CD4-positive, CD25-positive, alpha-beta regulatory T cell (primary cell): Measurements from ENCODE around the gene ACVR2B. TPM values are rescaled to one million over a fixed set of nuclear protein-coding genes. Genes with fewer than 3 reads are reported as not detected.

ENCODE experiments used
- ATAC-seq, 2 donors: fragments of 150-1000 bp; cut with Tn5 transposase; one replicate each; pipeline ENCODE4 v1.10.0; 2021; ENCODE audit warnings: low read depth in 2 of 2, moderate number of reproducible peaks in 2 of 2, moderate library complexity in 1 of 2
- DNase-seq, 3 donors: peaks; one replicate each; pipeline versions ENCODE4 v3.0.0 to v3.0.0-alpha.2; 2012 to 2022; ENCODE audit warnings: mixed read lengths in 1 of 3
- H3K27ac ChIP-seq: one replicate; pipeline ENCODE4 v1.7.0; 2013; ENCODE audit warnings: mild to moderate bottlenecking, low read length; ENCODE audit not compliant: insufficient read depth, poor library complexity, severe bottlenecking
- H3K27me3 ChIP-seq: one replicate; pipeline ENCODE4 v1.7.0; 2013; ENCODE audit warnings: low read length; ENCODE audit not compliant: control insufficient read depth, insufficient read depth
- H3K36me3 ChIP-seq: one replicate; pipeline ENCODE4 v1.7.0; 2013; ENCODE audit warnings: mild to moderate bottlenecking, low read length, moderate library complexity; ENCODE audit not compliant: control insufficient read depth, insufficient read depth
- H3K4me1 ChIP-seq: 2 replicates; pipeline ENCODE4 v1.7.0; 2013; ENCODE audit warnings: mild to moderate bottlenecking, low read length; ENCODE audit not compliant: insufficient read depth, control insufficient read depth, poor library complexity, severe bottlenecking
- H3K4me3 ChIP-seq: one replicate; pipeline ENCODE4 v1.7.0; 2013; ENCODE audit warnings: low read depth, mild to moderate bottlenecking, low read length, moderate library complexity
- H3K9me3 ChIP-seq, 2 experiments: 1 replicate in 1 of 2; 2 replicates in 1 of 2; pipeline ENCODE4 v1.7.0; 2013; ENCODE audit warnings: low read length in 2 of 2, mild to moderate bottlenecking in 1 of 2, moderate library complexity in 1 of 2; ENCODE audit not compliant: control insufficient read depth in 2 of 2
- H3K27ac Mint-ChIP-seq, 3 donors: one replicate each; pipeline ENCODE4 v1.8.0; 2020 to 2022; ENCODE audit warnings: mild to moderate bottlenecking in 3 of 3, mixed read lengths in 3 of 3, moderate library complexity in 2 of 3
- H3K27me3 Mint-ChIP-seq: one replicate; pipeline ENCODE4 v1.8.0; 2022; ENCODE audit warnings: mild to moderate bottlenecking, mixed read lengths
- H3K36me3 Mint-ChIP-seq: one replicate; pipeline ENCODE4 v1.8.0; 2020; ENCODE audit warnings: mixed read lengths
- H3K4me1 Mint-ChIP-seq, 4 donors: one replicate each; pipeline ENCODE4 v1.8.0; 2020 to 2022; ENCODE audit warnings: mixed read lengths in 4 of 4, mild to moderate bottlenecking in 1 of 4
- H3K4me3 Mint-ChIP-seq, 4 donors: one replicate each; pipeline ENCODE4 v1.8.0; 2020 to 2022; ENCODE audit warnings: mild to moderate bottlenecking in 4 of 4, mixed read lengths in 4 of 4, moderate library complexity in 3 of 4
- H3K9me3 Mint-ChIP-seq, 7 donors: one replicate each; pipeline ENCODE4 v1.8.0; 2020 to 2022; ENCODE audit warnings: mixed read lengths in 7 of 7, mild to moderate bottlenecking in 3 of 7, moderate library complexity in 2 of 7
- polyA plus RNA-seq, 4 donors: library from polyadenylated mRNA; unstranded; fragments of 300-500 nt; fragmentation: Illumina TruSeq; gene quantifications; one replicate each; pipeline ENCODE4 v1.2.3, GENCODE V29; 2021
- total RNA-seq: library from RNA; stranded (reverse); gene quantifications from one replicate; pipeline ENCODE4 v1.2.3, GENCODE V29; 2022

The ACVR2B gene
- total and polyA plus RNA-seq, 5 donors from 2014 or later = 0.14 to 12.7 (median 1.4) TPM

GRCh38 chr3:38474928-38475605 is 21.4 kb downstream of the ACVR2B start:
- ATAC-seq = no peak
- H3K4me3 ChIP-seq = no peak overlapping the region
- no peaks in the 10 kb centered on the region for H3K27me3 Mint-ChIP-seq
- H3K4me1 ChIP-seq = no peaks in the 10 kb centered on the region
- H3K9me3 ChIP-seq = no peaks in the 10 kb centered on the region
- no peak overlapping the region for H3K27ac ChIP-seq
- no peaks in the 10 kb centered on the region for H3K27me3 ChIP-seq
- DNase-seq = no peak
- H3K9me3 Mint-ChIP-seq = peaks cover 0 to 5% (median 0%) of the 10 kb centered on the region in 7 donors
- peaks cover 2% of the 10 kb centered on the region for H3K36me3 ChIP-seq
- peaks cover 11% of the 10 kb centered on the region for H3K36me3 Mint-ChIP-seq
- H3K27ac Mint-ChIP-seq = peak overlapping the region in 2 of 3 donors; percentile 29 to 38
- peaks cover 5 to 29% (median 7%) of the 10 kb centered on the region in 4 donors for H3K4me1 Mint-ChIP-seq
- H3K4me3 Mint-ChIP-seq = no peak overlapping the region

- Mint-ChIP-seq H3K27ac (peak overlapping the region in 2 of 3 donors; percentile 38 to 46), H3K27me3 (no peaks in the 10 kb centered on the region), H3K9me3 (peaks cover 0 to under 1% (median 0%) of the 10 kb centered on the region in 7 donors), H3K4me3 (no peak overlapping the region), H3K4me1 (peaks cover 2 to 27% (median 6%) of the 10 kb centered on the region in 4 donors), H3K36me3 (peaks cover 11% of the 10 kb centered on the region)
- ATAC-seq = no peak
- no peaks in the 10 kb centered on the region for H3K4me1 ChIP-seq
- H3K36me3 ChIP-seq = peaks cover 8% of the 10 kb centered on the region
- H3K27ac ChIP-seq = no peak overlapping the region
- H3K27me3 ChIP-seq = no peaks in the 10 kb centered on the region
- no peaks in the 10 kb centered on the region for H3K9me3 ChIP-seq
- DNase-seq = no peak
- H3K4me3 ChIP-seq = no peak overlapping the region
These were observed 22.0 kb downstream of the ACVR2B start for GRCh38 chr3:38475716-38476115.

- no peaks in the 10 kb centered on the region for H3K9me3 Mint-ChIP-seq
- Histone ChIP-seq H3K36me3 (peaks cover 13% of the 10 kb centered on the region), H3K4me1 (no peaks in the 10 kb centered on the region), H3K4me3 (no peak overlapping the region), H3K27me3 (no peaks in the 10 kb centered on the region), H3K9me3 (no peaks in the 10 kb centered on the region), H3K27ac (no peak overlapping the region)
- H3K36me3 Mint-ChIP-seq = peaks cover 11% of the 10 kb centered on the region
- no peak overlapping the region for H3K4me3 Mint-ChIP-seq
- H3K4me1 Mint-ChIP-seq = peaks cover 0 to 24% (median 6%) of the 10 kb centered on the region in 4 donors
- peak overlapping the region in 2 of 3 donors; percentile 5 to 46 for H3K27ac Mint-ChIP-seq
- no peak for ATAC-seq
- DNase-seq = no peak
- no peaks in the 10 kb centered on the region for H3K27me3 Mint-ChIP-seq
These were observed 22.6 kb downstream of the ACVR2B start for GRCh38 chr3:38476157-38476756.

DNA sequence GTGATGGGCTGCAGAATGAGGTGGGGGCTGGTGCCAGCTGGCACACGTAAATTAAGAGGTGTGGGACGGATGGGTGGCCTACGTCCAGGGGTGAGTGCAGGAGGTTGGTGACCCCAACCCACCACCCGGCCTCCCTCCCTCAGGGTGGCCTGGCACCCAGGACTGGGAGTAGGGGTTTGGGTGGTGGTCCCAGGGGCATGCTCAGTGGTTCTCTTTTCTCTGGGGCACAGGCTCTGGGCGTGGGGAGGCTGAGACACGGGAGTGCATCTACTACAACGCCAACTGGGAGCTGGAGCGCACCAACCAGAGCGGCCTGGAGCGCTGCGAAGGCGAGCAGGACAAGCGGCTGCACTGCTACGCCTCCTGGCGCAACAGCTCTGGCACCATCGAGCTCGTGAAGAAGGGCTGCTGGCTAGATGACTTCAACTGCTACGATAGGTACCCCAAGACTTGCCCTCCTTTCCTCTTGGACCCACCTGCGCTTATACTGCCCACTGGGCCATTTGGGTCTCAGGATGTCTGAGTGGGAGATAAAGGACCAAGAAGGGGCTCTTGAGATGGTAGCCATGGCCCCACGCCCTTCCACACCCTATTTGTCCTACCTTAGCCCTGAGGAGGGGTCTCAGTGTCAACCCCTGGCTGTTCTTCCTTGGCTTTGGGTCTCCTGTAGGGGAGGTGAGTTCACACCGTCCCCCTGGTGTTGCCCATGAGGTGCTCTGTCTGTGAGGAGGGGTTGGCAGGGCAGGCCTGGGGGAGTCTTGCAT is 23.5 kb downstream of the ACVR2B start:
- Mint-ChIP-seq H3K27me3 (no peaks in the 10 kb centered on the region), H3K4me1 (peaks cover 0 to 18% (median 6%) of the 10 kb centered on the region in 4 donors), H3K36me3 (peaks cover 16% of the 10 kb centered on the region), H3K4me3 (no peak overlapping the region), H3K9me3 (no peaks in the 10 kb centered on the region), H3K27ac (peak overlapping the region in 1 of 3 donors; percentile 20)
- no peaks in the 10 kb centered on the region for H3K4me1 ChIP-seq
- ATAC-seq = no peak
- no peaks in the 10 kb centered on the region for H3K27me3 ChIP-seq
- no peak for DNase-seq
- no peak overlapping the region for H3K4me3 ChIP-seq
- H3K9me3 ChIP-seq = no peaks in the 10 kb centered on the region
- H3K36me3 ChIP-seq = peaks cover 23% of the 10 kb centered on the region
- no peak overlapping the region for H3K27ac ChIP-seq

DNA sequence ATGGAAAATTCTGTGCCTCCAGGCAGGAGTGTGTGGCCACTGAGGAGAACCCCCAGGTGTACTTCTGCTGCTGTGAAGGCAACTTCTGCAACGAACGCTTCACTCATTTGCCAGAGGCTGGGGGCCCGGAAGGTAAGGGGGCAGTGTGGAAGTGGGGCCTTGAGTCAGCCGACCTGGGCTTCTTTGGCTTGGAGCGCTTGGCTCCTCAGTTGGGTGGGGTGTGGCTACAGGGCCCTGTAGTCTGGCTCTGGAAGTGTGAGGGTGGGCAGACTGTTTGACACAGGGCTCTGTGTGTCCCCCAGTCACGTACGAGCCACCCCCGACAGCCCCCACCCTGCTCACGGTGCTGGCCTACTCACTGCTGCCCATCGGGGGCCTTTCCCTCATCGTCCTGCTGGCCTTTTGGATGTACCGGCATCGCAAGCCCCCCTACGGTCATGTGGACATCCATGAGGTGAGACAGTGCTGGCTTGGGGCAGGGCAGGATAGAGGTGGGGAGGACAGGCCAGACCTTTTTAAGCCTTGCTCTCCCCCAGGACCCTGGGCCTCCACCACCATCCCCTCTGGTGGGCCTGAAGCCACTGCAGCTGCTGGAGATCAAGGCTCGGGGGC is 24.3 kb downstream of the ACVR2B start:
- peaks cover 0 to 15% (median 6%) of the 10 kb centered on the region in 4 donors for H3K4me1 Mint-ChIP-seq
- no peak for DNase-seq
- no peak for ATAC-seq
- Histone ChIP-seq H3K4me1 (no peaks in the 10 kb centered on the region), H3K36me3 (peaks cover 30% of the 10 kb centered on the region), H3K27me3 (no peaks in the 10 kb centered on the region), H3K27ac (no peak overlapping the region), H3K4me3 (no peak overlapping the region), H3K9me3 (no peaks in the 10 kb centered on the region)
- no peak overlapping the region for H3K4me3 Mint-ChIP-seq
- H3K27ac Mint-ChIP-seq = no peak overlapping the region
- H3K27me3 Mint-ChIP-seq = no peaks in the 10 kb centered on the region
- H3K36me3 Mint-ChIP-seq = peaks cover 19% of the 10 kb centered on the region
- H3K9me3 Mint-ChIP-seq = no peaks in the 10 kb centered on the region

DNA sequence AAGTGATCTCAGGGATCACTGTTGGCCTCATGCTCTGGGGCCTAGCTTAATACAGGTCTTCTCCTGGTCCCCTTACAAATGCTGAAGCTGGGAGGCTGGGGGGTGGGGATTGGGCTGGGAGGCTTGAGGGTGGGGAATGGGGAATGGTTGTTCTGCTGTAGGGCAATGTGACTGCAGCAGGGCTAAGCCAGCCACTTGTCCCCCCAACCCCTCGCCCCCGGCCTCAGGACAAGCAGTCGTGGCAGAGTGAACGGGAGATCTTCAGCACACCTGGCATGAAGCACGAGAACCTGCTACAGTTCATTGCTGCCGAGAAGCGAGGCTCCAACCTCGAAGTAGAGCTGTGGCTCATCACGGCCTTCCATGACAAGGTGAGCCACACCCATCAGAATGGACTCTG is 25.2 kb downstream of the ACVR2B start:
- Histone ChIP-seq H3K9me3 (no peaks in the 10 kb centered on the region), H3K4me3 (no peak overlapping the region)
- no peak overlapping the region for H3K27ac Mint-ChIP-seq

GRCh38 chr3:38479431-38480092 is 25.9 kb downstream of the ACVR2B start:
- H3K9me3 Mint-ChIP-seq = no peaks in the 10 kb centered on the region
- DNase-seq (peak; percentile 21 to 59 (median 45)), ATAC-seq (peak; percentile 46 to 49)
- H3K27me3 Mint-ChIP-seq = no peaks in the 10 kb centered on the region
- Histone ChIP-seq H3K4me3 (no peak overlapping the region), H3K4me1 (no peaks in the 10 kb centered on the region), H3K36me3 (peaks cover 39% of the 10 kb centered on the region), H3K27ac (no peak overlapping the region), H3K9me3 (no peaks in the 10 kb centered on the region), H3K27me3 (no peaks in the 10 kb centered on the region)
- H3K4me1 Mint-ChIP-seq = peaks cover 0 to 4% (median under 1%) of the 10 kb centered on the region in 4 donors
- peaks cover 19% of the 10 kb centered on the region for H3K36me3 Mint-ChIP-seq
- H3K27ac Mint-ChIP-seq = peak overlapping the region in 1 of 3 donors; percentile 10
- peak overlapping the region in 1 of 4 donors; percentile 62 for H3K4me3 Mint-ChIP-seq

More for the DNA sequence above, 25.2 kb downstream of the ACVR2B start:
- Mint-ChIP-seq H3K4me3 (no peak overlapping the region), H3K4me1 (peaks cover 0 to 7% (median 2%) of the 10 kb centered on the region in 4 donors), H3K27me3 (no peaks in the 10 kb centered on the region), H3K36me3 (peaks cover 18% of the 10 kb centered on the region), H3K9me3 (no peaks in the 10 kb centered on the region)
- Histone ChIP-seq H3K27me3 (no peaks in the 10 kb centered on the region), H3K27ac (no peak overlapping the region), H3K4me1 (no peaks in the 10 kb centered on the region), H3K36me3 (peaks cover 38% of the 10 kb centered on the region)
- ATAC-seq (no peak), DNase-seq (no peak)
